RCC 7860 (cell line): Measurements from ENCODE around the gene CCDC174.

Experiments
- DNase-seq: peaks from one replicate; pipeline ENCODE4 v3.0.0-alpha.2; 2015; ENCODE audit warnings: low spot score
- FAIRE-seq: peaks from 2 replicates; lab custom pipeline; 2012; peaks lifted over from hg19 to GRCh38; lab: Jason Lieb, UNC

CCDC174 gene

DNA sequence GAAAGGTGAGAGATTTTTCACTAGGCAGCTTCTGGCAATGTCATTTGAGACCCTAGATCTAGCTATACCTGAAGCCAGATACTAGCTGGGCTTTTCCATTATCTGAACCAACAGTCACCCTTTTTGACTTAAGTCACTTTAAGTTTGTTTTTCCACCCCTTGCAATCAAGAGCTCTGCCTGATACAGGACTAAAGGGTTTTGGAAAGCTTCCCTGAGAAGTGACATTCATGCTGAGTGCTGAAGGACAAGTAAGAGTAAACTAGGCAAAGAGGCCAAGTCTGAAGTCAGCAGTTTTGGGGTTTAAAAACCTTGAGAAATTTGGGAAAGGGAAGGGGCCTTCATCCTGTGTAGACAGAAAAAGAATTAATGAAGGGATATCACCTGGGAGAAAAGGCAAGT lies 27.1 kb upstream of the CCDC174 start:
- DNase-seq (no peak), FAIRE-seq (no peak)

DNA sequence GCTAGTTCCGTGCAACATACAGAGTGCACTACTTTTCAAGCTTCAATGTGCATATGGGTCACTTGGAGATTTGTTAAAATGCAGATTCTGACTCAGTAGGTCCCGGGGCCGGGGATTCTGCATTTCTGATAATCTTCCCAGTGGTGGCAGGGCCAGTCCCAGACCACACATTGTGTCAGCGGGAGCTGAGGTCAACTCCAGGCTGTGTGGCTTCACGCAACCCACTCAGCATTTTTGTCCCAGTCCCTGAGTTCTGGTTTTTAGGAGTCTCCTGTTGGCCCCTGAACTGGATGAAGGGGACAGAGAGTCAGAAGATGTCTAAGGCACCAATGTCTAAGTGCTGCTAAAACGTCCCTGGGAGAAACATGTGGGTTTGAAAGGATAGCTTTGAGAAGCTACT lies 26.1 kb upstream of the CCDC174 start:
- FAIRE-seq (no peak), DNase-seq (no peak)

DNA sequence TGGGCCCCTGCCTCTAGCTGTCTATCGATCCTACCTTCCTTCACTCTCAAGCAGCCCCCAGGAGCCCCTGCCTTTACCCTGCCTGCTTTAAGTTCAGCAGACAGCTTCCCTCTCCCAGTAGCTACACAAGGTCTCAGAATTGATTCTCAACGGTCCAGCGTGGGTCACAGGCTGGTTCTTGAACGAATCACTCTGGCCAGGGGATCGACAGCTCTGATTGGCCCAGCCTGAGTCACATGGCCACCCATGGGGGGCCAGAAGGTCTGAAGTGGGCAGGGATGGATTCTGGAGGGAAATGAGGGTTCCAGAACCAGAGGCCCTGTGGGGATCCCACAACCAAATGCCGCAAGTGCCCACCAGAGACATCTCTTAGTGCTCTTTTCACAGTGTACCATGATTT lies 23.7 kb upstream of the CCDC174 start:
- no peak for FAIRE-seq
- no peak for DNase-seq

DNA sequence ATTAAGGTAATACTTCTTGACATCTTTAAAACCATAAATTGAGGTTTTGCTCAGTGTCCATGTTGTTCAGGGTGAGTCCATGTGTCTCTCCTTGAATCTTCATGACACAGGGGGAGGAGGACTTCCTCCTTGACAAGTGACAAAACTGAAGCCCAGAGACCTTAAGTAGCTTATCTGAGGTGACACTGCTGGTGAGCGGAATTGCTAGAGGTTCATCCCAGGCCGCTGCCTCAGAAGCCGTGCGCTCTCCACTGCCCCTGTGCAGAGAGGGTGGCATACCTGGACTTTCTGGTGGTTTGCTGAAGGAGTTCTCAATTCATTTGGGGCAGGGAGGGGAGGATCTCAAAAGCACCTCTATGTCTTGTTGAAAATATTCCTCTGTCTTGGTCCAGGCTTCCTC lies 23.2 kb upstream of the CCDC174 start:
- no peak for DNase-seq
- FAIRE-seq: no peak

DNA sequence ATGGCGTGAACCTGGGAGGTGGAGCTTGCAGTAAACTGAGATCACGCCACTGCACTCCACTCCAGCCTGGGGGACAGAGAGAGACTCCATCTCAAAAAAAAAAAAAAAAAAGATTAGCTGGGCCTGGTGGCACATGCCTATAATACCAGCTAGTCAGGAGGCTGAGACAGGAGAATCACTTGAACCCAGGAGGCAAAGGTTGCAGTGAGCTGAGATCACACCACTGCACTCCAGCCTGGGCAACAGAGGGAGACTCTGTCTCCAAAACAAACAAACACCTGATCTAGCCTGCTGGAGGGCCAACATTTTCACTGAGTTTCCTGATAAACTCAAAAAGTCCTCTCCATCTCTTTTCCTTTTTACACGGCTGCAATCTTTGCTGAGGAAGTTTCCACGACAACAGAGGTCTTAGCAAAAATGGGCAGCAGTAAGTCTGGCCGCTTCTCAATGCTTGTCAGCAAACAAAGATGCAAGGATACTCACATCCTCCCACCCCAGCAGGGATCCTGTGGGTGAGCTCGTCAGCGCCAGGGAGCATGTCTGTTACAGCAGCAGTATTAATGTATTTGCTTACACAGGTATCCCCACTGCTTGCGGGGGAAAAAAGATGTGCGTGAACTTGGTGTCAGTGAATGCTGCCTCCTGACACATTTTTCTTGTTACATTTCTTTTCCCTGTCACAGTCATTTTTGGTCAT lies 21.0 kb upstream of the CCDC174 start:
- no peak for FAIRE-seq
- no peak for DNase-seq

DNA sequence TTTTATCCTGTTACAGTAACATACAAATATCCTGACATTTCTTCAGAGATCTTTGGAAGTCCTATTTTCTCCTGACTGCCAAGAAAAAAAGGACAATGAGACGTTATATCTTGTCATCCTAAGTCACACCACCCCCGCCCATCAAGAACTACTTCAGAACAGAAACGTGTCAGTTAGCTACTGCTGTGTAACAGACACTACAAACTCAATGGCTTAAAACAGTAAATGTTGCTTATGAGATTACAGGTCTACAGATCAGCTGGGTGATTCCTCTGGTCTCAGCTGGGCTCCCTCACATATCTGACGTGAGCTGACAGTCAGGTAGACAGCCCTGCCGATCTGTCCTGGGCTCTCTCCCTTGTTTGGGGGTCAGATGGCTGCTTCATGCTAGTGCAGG lies 20.5 kb upstream of the CCDC174 start:
- FAIRE-seq (no peak), DNase-seq (no peak)

DNA sequence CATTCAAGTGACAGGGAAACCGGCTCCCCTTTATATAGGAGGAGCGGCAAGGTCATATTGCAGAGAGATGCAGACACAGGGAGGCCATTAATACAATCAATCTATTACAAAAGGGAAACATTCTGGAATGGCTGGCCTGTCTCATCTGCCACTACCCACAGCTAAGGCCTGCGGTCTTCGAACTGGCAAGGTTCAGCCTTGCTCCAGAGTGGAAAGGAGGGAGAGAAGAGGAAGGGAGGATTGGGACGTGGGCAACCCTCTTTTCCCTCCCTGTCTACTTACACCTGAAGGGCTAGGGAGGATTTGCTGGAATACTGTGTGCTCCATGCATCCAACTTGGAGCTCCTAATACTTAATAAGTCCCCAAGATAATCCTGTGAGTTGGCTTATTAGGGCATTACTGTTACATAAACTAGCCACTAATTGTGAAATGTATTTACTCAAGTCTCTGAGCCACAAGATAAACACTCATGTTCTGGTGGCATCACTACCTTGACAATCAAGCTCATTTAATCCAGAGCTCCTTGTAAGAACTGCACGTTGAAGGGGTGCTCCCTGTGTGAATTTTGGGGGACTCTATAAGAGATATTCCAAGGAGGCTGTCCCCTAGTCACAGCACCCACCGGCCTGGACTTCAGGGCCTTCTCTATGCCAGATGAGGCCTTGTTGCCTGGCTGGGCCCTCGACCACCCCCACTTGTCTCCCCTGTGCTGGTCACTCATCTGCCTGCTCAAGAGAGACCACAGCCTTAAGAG lies 19.7 kb upstream of the CCDC174 start:
- DNase-seq (no peak), FAIRE-seq (no peak)

DNA sequence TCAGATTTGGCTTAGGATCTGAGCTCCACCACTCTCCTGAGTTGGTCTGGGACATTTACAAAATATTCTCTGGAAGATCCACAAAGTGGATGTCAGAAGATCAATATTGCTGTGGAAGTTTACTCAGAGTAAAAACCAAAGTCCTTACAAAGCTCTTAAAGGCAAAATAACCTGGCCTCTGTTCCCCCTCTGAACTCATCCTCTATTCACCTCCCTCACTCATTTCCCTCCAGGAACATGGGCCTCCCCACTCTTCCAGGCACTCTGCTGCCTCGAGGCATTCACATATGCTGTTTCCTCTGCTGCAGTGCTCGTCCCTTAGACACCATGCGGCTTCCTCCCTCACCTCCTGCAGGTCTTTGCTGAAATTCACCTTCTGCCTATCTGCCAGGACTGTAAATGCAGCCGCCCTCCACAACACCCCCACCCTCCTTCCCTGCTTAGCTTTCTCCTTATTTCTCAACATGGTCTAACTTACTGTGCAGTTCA lies 19.1 kb upstream of the CCDC174 start:
- FAIRE-seq (no peak), DNase-seq (no peak)

DNA sequence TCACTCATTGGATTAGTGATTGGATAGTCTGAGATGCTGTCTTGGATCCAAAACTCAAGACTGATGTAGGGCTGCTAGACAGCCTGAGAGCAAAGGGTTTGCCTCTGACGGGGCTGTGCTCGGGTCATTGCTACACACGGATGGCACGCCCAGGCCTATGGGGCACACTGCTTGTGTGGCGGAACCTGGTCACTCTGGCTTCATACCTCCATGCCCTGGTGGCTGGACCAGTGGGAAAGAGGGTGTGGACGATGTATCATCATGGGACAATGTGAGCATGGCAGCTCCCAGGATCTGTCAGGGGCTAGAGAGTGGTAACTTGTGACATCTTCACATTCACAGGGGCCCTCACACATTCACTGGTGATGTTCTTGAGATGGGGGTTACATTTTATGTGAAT lies 18.1 kb upstream of the CCDC174 start:
- FAIRE-seq (no peak), DNase-seq (no peak)

DNA sequence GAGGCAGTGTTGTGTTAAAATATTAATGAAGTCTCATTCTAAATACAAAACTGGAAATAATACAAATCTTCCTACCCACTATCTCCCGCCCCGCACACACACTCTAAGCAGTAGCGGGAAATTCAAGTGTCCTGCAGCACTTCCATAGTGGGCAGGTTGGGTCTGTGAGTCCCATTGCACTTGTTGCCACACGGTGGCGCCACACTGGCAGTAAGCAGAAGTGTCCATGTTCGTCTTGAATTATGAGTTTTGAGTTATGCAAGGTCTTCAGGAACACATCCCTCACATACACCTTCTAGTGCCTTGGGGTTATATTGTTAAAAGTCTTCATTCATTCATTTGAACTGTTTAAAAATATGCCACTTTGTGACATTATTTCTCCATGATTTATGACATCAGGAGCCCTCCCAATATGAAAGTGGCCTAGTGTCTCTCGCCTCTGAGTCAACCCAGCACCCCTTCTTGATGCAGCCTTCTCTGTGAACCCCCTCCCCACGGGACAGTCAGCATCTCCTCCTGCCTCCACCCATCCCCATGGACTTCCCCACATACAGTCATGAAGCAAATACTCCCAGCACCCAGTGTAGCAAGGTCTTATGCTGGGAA lies 17.6 kb upstream of the CCDC174 start:
- FAIRE-seq (no peak), DNase-seq (no peak)

DNA sequence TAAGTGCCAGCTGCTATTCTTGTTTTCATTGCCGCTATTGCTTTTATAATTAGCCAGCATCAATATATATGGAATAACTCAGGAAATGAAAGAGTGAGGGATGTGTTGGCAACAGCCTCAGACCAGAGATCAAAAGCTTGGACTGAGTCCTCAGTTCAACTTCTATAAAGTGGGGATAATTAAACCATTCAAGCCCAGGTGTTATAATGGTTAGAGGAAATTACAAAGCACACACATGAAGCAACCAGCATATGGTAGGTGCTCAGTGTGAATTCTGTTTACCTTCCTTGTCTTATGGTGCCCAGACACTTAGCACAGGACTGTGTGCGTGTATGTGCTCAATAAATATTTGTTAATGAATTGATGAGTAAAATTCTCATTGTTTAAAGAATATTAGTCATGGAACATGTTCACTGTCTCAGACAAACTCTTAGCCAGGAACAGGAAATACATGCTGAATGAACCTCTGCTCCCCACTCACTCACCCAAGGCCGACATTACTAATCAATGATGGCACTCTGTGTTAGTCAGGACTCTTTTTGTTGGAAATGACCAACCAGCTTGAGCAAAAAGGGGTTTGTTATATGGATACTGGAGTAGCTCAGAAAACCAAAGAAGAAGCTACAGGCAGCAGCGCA lies 16.7 kb upstream of the CCDC174 start:
- no peak for FAIRE-seq
- DNase-seq: no peak

DNA sequence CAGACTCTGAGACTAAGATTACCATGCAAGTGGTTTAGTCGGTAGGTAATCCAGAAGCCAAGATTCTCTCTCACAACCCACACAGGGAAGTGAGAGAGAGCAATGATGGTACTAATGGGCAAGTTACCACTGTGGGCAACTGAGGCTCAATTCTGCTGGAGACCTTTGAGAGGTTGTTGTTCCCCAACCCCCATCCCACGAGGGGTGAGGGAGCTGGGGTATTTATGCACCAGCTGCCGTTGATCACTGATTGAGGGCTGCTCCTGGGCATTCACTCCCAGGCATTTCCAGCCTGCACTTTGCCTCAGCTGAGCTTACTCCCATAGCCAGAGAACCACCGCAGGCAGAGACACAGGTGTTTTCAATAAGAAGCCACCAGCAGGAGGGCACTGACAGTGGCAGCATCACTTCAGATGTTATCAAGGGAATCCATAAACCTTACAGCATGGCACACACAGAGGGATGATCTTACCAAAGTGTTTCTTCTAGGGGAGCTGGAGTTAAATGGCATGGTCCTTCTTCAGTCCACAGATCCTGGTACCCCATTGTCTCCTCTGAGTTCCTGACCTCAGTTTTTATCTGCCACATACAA lies 15.0 kb upstream of the CCDC174 start:
- no peak for FAIRE-seq
- DNase-seq: no peak

DNA sequence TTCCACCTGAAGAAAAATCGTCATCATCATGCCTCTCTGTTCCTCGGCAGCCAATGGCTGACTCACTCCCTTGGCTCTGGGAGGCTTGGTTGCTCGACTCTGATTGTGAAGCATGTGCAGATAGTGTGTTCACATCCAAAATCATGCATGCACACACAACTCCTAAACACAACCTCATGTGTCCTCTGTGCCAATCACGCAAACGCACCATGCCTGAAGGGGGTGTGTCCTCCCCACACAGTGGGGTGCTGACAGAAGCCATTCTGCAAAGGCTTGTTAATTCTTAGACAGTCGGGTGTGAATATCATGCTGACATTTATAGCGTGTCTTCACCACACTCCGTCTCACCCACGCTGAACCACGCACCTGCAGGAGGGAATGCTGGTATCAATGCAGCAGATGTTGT lies 11.4 kb upstream of the CCDC174 start:
- FAIRE-seq: no peak
- DNase-seq: no peak

DNA sequence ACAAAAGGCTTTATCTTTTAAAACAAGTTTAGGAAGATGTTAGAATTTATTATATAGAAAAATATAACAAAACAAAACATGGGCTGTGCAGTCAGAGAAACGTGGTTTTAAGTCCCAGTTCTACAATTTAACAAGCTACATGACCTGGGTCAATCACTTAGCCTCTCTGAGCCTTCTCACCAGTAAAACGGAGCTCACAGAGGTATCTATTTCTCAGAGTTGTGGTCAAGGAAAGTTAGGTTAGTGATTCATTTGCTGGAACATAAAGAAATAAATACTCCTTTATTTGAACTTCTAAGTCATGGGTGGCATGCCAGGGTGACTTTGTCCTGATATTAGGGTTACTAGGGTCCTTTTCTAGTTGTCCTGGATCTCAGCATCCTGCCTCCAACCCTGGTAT lies 10.8 kb upstream of the CCDC174 start:
- DNase-seq (no peak), FAIRE-seq (no peak)

DNA sequence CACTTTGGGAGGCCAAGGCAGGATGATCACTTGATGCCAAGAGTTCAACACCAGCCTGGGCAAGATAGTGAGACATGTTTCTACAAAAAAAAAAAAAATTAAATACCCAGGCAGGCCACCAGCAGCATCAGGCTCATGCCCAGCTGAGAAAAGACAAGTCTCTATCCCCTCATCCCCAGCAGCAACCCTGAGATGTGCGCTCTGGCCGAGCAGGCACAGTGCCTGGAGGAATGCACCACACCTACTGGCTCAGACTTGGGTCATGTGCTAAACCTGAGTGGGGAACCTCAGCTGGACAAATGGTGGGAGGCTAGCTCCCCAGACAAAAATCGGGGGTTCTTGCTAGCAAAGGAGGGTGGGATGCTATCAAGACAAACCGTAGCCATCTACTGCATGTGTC lies 10.2 kb upstream of the CCDC174 start:
- DNase-seq: no peak
- no peak for FAIRE-seq

DNA sequence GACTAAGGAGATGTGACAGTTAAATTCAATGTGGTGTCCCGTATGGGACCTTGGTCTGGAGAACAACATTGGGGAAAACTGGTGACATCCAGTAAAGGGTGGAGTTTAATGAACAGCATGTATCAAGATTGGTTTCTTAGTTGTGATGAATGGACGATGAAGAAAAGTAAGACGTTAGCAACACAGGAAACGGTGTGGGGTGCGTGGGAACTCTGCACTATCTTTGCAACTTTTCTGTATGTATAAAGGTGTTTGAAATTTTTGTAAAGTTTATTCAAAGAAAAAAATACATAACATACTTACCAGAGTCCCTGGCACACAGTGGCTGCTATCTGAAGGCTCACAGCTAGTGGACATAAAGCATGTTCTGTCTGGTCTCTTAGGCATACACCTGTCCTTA lies 6.1 kb upstream of the CCDC174 start:
- no peak for FAIRE-seq
- DNase-seq: no peak

DNA sequence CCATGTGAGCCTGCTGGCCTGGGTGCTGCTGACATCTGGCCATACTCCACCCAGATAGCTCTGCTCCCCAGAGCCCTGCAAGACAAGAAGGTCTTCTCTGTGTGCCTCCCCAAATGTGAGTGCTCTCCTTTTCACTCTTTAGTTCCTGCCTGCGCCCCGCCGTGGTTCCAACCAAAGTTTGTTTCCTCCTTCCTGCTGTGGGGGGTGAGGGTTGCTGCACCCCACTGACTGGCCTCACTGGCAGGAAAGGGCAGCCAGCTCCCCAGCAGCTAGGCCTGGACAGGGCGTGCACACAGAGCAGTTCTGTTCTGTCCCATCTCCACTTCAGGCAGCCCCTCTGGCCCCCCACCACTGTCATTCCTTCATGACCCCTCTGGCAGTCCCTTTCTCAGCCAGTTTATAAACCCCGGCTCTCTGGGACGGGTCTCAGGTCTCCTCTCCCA lies 5.4 kb upstream of the CCDC174 start:
- no peak for FAIRE-seq

DNA sequence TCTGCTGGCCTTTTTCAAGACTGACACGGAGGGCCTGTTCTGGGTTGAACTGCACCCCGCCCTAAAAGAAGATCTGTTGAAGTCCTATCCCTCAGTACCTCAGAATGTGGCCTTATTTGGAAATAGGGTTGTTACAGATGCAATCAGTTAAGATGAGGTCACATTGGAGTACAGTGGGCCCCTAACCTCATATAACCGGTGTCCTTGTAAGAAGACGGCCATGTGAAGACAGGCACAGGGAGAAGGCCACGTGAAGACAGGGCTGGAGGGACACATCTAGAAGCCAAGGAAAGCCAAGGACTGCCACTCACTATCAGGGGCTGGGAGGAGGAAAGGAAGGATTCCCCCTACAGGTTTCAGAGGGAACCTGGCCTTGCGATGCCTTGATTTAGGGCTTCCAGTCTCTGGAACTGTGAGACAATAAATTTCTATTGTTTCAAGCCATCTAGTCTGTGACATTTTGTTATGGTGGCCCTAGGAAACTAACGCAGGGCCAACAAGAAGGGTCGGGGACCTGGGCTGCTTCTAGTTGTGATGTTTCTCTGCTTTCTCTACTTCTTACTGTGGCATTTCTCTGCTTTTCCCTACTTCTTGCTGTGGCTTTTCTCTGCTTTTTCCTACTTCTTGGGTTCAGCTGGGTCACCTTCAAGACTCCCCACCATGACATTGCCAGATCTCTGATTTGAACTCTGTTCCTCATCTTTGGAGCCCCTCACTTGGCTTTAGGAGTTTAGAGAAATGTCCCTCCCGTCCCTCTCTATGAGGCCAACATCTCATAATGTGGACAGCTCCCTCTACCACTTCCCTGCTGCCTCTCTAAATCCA lies 4.8 kb upstream of the CCDC174 start:
- FAIRE-seq: no peak
- no peak for DNase-seq

More for the DNA sequence above, 5.4 kb upstream of the CCDC174 start:
- DNase-seq: no peak

DNA sequence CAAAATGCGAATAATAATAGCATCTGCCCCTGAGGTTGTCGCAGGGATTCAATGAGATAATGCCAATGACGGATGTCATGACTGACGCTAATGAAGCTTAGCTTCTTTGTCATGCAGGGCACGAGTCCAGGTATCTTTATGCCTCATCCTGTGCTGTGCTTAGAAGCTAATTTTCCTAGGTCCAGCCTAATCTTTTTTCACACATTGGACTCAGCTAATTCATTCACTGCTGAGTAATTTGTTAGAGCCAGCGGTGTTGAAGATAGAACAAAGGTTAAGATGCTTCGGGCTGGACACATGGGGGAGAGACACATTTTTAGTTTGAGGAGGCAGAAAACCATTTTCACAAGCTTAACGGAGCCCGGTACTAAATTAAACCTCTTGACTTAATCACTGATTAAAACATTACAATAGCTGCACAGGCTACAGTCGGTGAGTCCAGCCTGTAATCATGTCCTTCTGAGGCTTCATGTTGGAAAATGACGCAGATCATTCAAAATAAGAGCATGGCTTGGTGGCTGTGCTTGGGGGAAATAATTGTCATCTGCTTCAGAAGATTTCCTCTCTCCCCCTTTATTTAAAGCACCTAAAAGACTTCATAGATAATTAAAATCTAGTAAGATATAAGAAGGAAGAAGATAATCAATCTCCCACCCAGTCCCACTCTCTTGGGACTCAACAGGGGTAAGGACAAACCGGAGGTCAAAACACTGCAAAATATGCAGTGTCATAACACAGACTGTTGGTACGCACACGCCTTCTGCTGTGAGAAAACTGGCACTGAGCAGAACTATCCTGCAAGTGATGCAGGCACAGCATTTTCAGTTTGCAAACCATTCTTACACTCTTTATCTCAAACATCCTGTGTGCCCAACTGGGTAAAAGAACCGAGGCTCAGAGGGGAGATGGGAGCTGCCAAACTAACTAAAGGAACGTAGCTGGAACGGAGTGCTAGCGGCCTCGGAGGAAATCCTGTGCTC lies 3.3 kb upstream of the CCDC174 start:
- FAIRE-seq (no peak), DNase-seq (no peak)
